ENCODE measurements around the gene NINJ2.

The NINJ2 gene

DNA sequence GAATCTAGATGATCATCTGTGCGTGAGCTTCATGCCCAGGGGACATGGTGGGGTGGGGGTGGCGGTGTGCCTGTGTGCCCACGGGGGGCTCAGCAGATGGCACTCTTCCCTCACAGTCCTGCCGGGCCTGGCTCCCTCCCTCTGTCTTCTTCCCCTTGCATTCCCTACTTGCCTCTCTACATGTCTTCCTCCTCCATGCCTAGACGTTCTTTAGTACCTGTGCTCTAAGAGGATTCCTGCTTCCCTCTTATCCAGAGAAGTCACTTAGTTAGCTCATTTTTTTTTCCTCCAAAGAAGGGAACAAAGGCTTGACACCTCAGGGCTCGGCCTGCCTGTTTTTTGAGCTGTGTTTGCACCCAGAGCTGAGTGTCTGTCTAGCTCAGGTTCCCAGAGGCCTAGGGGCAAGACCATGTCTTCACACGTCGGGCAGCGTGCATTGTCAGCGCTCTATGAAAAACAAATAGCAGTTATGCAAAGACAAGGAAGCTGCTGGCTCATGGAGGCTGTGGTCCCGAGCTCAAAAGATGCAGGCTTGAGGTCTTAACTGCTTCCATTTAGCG lies 48.8 kb downstream of the NINJ2 start:
- DNase-seq (ENCODE audit: low read depth in 2 of 2), result no peak

GRCh38 chr12:613996-614395 lies 49.2 kb downstream of the NINJ2 start:
- DNase-seq (ENCODE audit: low read depth in 2 of 2), result no peak

DNA sequence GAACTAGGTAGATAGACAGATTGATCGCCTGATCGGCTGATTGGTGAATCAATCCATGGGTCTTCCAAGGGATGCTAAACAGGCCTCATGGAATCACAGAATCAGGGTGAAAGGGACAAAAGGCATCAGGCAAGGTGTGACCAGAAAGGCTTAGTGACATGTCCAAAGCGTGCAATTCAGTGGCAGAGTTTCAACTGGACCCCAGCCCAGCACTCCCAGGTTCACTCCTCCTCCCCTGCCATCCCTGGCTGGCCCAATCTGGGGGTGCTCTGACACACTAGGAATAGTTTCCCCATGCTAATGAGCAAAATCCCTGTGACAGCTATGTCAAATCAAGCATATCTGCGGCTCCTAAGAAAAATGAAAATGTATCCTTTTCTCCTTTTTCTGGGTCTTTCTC lies 50.4 kb downstream of the NINJ2 start:
- no peak for DNase-seq (ENCODE audit: low read depth in 2 of 2)

- no peak for DNase-seq (ENCODE audit: low read depth in 2 of 2)
These were observed 51.0 kb downstream of the NINJ2 start for GRCh38 chr12:612293-612692.

DNA sequence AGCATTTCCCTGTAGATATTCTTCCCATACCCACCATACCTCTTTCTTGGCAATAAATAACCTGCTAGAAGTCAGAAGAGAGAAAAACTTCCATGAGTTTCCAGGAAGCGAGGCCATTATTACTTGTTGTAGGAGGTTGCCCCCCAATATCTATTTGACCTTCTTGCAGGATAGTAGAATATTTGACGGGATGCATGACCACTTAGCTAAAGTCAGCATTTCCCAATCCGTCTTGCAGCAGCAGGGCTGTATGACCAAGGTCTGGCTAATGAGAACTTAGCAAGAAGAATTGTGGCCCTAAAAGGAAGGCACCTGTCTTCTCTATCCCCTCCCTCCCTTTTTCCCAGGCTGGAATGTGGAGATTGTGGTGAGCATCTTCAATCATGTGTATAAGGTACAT lies 51.5 kb downstream of the NINJ2 start:
- no peak for DNase-seq (ENCODE audit: low read depth in 2 of 2)

DNA sequence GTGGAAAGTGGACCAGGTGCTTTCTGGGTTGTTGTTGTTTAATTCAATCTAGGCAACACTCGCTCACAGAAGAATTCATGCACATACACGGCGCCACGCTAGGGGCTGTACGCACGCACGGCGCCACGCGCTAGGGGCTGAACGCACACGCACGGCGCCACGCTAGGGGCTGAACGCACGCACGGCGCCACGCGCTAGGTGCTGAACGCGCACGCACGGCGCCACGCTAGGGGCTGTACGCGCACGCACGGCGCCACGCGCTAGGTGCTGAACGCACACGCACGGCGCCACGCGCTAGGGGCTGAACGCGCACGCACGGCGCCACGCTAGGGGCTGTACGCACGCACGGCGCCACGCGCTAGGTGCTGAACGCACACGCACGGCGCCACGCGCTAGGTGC lies 54.3 kb downstream of the NINJ2 start:
- DNase-seq (ENCODE audit: low read depth in 2 of 2), result no peak

DNA sequence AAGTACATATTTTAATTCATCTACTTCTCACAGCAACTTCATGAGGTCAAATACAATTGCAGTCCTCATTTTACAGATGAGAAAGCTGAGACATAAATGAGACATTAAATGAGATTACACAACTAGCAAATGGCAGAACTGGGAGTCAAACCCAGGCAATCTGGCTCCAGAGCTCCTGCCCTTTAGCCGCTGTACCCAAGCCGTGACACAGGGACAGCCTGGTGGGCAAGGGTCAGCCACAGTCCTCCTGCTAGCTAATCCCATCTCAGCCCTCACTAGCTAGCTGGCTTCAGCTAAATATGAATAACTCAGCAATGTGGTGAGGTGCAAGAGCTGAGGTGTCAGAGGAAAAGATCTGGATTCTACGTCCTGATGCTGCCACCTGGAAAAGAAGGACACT lies 54.8 kb downstream of the NINJ2 start:
- DNase-seq (ENCODE audit: low read depth in 2 of 2), result no peak

- no peak for DNase-seq (ENCODE audit: low read depth in 2 of 2)
These were observed 55.7 kb downstream of the NINJ2 start for GRCh38 chr12:607541-608001.

DNA sequence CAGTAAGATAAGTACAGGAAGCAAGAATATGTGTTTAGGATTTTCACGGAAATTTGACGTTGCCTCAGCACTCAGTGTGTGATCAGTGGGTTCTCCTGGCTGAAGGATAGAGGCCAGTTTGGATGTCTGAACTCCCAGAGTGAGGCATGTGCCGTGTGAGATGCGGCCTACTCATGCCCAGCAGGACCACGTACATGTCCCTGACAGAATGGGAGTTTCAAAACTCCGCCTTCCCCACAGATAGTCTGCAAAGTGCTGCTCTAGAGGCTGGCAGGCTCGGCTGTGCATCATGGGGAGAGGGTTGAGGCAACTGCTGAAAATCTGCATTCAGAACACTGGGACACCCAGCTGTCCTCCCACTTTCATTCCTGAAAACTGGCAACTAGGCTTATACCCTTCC lies 58.3 kb downstream of the NINJ2 start:
- DNase-seq (ENCODE audit: low read depth in 2 of 2), result no peak

GRCh38 chr12:602700-603068 lies 60.6 kb downstream of the NINJ2 start:
- DNase-seq (ENCODE audit: low read depth in 2 of 2), result no peak

DNA sequence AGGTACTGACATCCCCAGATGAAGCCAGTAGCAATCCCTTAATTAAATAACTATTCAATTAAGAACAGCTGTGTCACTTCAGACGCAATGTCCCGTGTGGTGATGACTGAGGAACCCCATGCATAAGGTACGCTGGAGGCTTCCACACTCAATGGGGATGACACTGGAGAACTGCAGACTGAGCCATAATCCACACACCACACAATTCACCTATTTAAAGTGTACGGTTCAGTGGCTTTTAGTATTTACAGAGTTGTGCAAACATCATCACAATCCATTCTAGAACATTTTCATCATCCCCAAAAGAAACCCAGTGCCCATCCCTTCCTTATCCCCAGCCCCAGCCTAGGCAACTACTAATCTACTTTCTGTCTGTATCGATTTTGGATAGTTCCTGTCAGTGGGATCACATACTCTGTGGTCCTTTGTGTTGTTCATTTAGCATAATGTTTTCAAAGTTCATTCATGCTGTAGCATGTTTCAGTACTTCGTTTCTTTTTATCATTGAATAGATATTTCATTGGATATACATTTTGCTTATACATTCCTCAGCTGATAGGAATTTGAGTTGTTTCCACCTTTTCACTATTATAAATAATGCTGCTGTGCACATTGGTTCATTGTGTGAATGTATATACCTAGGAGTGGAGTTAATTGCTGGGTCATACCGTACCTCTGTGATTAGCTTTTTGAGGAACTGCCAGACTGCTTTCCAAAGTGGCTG lies 61.1 kb downstream of the NINJ2 start:
- DNase-seq (ENCODE audit: low read depth in 2 of 2), result no peak

- no peak for DNase-seq (ENCODE audit: low read depth in 2 of 2)
These were observed 63.5 kb downstream of the NINJ2 start for GRCh38 chr12:599756-600155.

DNA sequence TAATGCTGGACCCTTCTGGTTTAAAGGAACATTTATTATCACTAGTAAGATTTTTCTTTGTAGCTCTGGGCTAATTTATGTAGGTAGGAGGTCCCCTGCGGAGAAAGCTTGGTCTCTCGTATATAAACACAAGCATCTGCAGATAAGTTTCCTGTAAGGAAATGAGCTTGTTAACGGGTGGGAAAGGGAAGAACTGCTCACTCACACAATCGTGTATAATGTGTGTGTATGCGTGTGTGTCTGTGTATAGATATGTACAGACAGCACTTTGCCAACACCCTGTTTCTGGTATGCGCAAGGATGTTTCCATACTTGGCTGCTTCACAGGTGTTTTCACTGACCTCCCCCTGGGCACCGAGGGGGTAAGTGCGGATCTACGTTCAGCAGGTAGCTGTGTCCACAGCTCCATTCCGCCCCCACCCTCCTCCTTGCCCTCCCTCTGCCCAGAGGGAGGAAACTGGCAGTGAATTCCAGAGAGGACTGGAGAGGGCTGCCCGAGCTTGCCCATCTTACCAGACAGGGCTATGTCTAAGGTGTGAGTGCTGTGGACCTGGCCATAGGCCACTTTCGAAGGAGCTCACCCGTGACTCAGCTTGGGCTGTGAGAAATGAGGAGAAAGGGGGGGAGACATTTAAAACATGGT lies 65.2 kb downstream of the NINJ2 start:
- DNase-seq (ENCODE audit: low read depth in 2 of 2), result no peak

DNA sequence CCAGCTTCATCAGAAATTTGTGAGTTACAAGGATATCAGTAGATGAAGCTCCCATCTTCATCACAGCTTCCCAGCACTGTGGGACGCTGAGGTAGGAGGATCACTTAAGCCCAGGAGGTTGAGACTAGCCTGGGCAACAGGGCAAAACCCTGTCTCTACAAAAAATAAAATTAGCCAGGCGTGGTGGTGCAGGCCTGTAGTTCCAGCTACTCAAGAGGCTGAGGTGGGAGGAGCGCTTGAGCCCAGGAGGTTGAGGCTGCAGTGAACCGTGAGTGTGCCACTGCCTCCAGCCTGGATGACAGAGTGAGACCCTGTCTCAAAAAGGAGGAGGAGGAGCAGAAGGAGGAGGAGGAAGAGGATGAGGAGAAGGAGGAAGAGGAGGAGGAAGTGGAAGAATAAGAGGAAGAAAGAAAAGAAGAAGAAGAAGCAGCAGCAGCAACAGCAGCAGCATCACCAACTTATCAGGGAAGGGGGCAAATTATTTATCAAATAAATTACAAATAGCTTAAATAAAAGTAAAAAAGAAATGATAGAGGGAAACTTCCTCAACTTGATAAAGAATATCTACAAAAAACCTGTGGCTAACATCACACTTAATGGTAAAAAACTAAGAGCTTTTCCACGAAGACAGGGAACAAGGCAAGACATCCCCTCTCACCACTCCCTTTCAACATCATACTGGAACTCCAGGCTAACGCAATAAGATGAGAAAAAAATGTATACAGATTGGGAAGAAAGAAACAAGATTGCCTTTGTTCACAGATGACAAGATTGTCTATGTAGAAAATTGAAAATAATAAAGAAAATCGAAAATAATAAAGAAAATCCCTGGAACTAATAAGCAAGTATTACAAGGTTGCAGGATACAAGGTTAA lies 69.6 kb downstream of the NINJ2 start:
- no peak for DNase-seq (ENCODE audit: low read depth in 2 of 2)

DNA sequence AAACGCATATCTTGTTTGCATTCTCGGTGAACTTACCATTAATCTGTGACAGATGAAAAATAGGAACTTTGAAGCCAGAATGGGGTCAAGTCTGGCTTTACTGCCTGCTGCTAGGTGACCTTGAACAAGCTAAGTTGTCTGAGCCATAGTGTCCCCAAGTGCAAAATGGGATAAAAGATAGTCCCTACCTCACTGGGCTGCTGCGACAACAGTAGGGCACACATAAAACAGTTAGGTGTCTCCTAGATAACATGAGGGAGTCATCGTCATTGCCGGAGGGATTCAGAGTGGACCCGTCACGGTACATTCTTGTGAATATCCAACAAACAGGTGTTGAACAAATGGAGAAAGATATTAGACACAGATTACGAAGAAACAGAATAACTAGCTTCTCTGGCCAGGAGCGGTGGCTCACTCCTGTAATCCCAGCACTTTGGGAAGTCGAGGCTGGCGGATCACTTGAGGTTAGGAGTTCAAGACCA lies 71.2 kb downstream of the NINJ2 start:
- no peak for DNase-seq (ENCODE audit: low read depth in 2 of 2)

DNA sequence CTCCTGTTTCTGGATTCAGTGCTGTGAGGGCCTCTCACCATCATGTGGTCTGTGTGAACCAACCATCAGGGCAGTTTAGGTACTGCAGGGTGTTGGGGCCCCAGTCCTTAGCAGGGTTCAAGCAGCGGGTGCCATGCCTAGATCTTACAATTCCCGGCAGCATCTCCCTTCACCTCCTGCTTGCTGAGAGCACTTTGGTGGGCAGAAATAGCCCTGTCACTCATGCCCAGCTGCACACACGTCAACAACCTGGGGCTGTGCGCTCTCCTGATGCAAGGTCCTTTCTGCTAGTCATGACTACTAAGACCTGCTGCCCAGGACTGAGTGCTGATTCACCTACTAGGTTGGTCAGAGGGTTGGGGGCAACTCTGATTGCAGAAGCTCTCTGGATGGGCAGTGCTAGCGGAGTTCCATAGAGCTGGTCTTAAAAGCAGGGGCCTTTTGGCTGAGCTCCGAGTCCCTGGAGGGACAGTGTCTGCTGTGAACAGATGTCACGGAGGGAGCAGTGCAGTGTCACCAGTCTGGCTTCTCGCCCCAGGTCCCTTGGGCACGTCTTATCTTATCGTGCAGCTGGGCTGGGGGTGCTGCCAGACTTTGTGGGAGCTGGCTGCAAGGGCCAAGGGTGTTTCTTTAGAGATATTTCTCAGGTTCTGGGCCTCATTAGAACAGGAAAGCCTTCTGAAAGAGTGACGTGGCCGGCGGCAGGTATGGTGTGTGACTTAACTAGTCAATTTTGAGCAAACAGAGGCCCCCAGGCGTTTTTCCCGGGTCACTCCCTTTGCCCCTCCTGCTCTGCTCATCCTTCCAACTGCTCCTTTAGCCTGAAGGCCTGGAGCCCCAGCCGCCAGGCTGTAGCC lies 71.8 kb downstream of the NINJ2 start:
- DNase-seq (ENCODE audit: low read depth in 2 of 2), result no peak

DNA sequence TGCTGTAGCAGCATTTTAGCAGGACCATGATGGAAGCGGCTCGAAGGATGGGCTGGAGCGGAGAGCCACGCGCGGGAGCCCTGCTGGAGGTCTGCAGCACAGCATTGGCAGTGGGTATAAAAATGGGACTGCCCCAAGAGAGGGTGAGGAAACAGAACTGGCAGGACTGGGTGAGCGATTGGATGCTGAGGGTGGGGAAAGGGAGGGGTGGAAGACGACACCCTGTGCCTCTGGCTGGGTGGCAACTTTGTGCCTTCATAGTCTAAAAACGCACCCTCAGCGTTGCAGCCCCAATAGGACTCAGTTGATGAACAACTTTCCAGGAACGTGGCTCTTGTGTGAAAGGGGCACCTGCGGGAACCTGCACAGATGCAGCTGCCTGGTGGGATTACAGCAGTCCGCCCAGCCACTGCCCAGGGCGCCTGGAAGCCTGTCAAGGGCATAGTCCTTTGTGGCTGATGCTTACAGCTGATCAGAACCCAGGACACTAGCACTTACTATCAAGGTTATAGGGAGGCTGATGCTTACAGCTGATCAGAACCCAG lies 73.0 kb downstream of the NINJ2 start:
- no peak for DNase-seq (ENCODE audit: low read depth in 2 of 2)

DNA sequence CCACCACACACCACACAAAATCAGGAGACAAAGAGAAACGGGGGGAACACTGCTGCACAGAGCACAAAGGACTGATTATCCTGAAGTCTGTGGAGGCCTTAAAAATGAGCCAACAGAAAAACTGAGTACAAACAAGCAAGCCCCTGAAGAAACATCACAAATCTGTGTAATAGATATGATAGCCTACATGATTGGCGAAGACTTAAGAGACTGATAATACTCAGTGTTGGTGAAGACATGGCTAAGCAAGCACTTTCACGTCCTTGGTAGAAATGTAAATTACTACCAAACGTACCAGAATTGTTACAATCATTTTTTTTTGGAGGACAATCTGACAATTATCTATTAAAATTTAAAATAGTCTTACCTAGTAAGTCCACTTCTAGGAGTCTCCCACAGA lies 74.6 kb downstream of the NINJ2 start:
- DNase-seq (ENCODE audit: low read depth in 2 of 2), result no peak

- DNase-seq (ENCODE audit: low read depth in 2 of 2), result no peak
These were observed 75.3 kb downstream of the NINJ2 start for GRCh38 chr12:588024-588322.

DNA sequence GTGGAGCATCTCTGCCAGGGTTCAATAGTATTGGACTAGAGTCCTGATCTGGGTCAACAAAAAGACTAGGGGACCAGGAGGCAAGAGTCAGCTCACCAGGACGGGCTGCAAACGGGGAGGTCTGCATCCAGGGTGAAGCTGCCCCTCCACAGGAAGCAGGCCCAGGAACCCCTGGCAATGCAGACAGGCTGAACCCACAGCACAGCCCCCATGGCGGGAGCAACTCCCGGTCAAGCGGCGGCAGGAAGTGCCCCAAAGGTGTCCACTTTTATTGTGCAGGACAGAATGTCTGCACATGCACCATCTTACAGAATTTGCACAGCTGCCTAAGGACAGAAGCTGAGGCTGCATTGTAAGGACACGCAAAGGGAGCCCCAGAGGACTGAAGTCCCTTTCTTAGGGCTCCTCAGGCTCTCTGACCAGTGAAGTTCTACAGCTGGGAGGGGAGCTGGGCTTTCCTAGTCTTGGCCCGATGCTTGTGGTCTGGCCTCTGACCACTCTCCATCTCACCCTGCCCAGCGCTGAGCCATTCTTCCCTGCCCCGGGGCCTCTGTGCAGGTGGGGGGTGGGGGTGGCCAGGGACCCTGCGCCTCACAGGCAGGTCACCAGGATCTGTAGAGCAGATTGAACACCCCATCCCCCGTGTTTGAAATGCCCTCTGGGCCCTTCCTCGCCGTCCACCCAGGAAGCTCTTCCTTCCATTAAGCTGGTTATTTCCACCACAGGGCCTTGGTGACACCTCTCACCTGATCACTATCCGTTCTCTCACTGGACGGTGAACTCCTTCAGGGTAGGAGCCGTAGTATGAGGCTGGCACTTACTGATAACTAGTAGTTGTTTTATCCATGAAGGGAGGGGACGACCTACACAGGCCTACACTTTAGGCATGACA lies 75.9 kb downstream of the NINJ2 start:
- no peak for DNase-seq (ENCODE audit: low read depth in 2 of 2)

Data from stimulated activated CD8-positive, alpha-beta memory T cell treated with anti-CD3 and anti-CD28 coated beads, Interleukin-7, amount 100 ng/mL, for 4 hours (primary cell).